ENCODE results near the gene GRHL1.

The GRHL1 gene

GRCh38 chr2:9972621-9973479, 21.4 kb downstream of the GRHL1 start:
- no peak for DNase-seq

DNA sequence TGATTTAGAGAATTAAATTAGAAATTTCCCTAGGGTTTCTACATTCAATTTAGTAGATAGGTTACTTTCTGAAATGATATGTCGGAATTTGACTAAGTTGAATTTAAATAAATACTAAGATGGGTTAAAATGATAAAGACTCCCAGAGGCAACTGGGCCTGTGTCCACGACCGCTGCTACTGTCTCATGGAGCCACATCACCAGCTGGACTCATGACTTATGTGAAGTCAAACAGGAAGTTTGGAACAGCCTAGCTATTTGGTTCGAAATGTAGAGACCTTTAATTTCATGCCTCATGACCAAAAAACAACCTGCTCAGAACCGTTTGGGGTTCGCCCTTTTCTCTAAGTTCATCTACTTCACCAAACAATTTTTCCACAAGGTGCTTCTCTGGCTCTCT, 22.2 kb downstream of the GRHL1 start:
- DNase-seq = no peak

DNA sequence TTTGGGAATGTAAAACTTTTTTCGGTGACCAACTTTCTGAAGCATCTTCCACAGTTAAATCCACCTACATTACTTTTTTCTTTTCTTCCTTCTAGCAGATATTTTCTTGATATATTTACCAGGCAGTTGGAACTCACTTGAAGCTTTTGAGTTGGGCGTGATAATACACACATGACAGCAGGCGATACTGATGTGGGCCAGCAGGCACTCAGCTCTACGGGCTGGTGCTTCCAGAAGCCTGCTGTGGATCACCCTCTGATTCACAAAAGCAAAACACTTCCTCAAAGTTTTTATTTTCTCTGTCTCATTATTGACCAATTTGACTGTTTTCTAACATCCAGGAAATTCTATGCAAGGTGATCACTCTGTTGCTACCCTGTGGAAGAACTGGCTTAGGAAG, 22.9 kb downstream of the GRHL1 start:
- DNase-seq = no peak

- no peak for DNase-seq
These were observed 23.8 kb downstream of the GRHL1 start for GRCh38 chr2:9975328-9975727.

- no peak for DNase-seq
These were observed 24.4 kb downstream of the GRHL1 start for GRCh38 chr2:9975805-9976447.

GRCh38 chr2:9979977-9980376, 28.5 kb downstream of the GRHL1 start:
- no peak for DNase-seq

DNA sequence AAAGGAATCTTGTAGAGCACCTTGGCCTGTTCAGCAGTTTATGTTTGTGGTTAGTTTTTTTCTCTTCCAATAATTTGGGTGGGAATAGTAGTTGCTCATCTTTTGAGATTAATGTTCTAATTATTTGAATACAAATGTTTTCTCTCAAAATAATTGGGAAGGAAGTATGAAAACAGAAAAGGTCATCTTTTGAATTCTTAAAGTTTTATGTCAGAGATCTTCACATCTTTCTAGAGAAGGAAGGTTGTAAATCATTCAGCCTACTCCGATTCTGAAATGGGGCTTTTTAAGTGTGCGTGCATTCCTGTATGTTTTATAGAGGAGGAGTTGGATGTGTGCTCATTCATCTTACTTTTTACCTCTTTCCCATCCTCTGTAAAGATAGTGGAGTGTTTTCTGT, 29.0 kb downstream of the GRHL1 start:
- DNase-seq = no peak

GRCh38 chr2:9981655-9982054, 30.2 kb downstream of the GRHL1 start:
- DNase-seq = no peak

DNA sequence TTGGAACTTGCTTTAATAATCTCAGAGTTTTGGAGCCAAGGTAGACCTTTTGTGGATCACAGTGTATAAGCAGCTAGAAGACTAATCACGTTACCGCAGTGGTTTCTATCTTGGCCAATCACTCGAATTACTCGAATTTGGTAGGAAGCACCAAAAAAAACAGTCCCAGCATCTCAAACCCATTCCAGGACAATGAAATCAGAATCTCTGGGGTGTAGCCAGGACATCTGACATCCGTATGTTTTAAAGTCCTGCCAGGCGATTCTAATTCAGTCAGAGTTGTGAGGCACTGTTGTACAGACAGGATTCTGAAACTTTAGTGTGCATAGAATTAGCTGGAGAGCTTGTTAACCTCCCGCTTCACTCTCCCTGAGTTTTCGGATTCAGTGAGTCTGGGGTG, 30.8 kb downstream of the GRHL1 start:
- no peak for DNase-seq

GRCh38 chr2:9982891-9983290, 31.4 kb downstream of the GRHL1 start:
- DNase-seq = no peak

GRCh38 chr2:9983401-9984216, 32.1 kb downstream of the GRHL1 start:
- no peak for DNase-seq

DNA sequence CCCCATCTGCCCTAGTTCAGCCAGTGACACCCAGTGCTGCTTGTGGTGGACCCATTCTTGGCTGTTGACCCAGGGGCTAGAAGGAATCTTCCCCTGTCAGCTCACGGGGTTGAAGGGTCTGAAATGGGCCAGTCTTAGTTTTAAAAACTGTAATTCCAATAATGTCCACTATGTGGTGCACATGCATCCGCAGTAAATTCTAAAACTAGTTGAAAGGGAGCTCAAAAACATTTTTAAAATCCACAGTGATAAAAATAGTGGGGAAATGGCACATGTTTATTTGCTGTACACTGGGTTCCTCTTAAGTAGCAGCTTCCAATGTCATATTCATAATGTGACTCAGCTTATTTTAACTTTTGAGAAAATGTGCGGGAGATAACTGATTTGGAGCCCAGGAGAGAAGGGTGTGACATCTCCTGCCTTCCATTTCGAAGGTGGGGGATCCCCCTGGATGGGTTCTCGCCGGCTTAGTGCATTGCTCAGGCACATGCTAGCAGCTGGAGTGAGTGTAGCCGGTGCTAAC, 32.8 kb downstream of the GRHL1 start:
- DNase-seq = no peak

DNA sequence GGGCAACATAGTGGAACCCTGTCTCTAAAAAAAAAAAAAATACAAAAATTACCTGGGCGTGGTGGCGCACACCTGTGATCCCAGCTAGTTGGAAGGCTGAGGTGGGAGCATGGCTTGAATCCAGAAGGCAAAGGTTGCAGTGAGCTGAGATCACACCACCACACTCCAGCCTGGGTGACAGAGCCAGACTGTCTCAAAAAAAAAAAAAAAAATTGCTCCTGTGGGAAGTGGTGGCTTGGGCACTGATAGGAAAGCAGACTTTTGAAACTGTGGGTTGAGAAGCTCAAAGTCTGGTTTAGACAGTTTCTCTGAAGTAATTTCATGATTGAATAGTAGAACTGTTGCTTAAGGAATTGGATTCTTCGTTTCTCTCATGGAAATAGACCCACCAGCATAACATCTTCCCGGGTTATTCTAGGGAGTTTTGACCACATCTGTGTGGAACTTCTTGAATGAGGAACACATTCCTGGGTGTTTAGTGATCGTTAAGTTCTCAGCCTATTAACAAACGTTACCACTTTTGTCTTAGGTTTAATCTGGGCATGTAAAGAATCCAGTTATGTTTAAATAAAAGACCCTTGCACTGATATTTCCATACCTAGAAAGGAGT, 33.5 kb downstream of the GRHL1 start:
- no peak for DNase-seq

DNA sequence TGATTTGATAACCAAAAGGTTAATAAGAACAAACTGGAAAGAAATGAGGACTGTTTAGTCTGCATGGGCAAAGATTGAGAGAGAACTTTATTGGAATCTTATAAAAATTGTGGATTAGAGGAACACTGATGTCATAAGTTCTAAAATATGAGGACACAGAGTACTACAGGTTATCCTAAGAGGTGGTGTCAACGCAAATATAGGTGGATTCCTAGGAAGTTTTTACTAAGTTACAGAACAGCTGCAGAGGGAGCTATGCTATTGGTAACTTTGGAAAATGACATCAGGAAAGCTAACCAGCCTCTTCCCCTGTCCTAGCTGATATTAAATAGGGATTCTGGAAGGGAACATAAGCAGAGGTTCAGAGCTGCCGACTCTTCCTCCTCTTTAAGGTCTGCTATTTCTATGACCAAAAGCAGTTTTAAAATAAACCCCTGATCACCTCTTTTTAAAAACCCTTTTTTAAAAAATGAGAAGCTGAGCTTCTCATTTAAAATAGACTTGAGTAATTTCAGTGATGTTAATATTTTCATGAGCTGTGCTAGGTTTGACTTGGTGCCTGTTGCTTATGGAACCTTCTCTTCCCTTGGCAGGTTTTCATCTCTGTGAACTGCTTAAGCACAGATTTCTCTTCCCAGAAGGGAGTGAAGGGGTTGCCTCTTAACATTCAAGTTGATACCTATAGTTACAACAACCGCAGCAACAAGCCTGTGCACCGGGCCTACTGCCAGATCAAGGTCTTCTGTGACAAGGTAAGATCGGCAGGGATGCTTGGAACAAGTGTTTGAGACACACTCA, 34.2 kb downstream of the GRHL1 start:
- no peak for DNase-seq

DNA sequence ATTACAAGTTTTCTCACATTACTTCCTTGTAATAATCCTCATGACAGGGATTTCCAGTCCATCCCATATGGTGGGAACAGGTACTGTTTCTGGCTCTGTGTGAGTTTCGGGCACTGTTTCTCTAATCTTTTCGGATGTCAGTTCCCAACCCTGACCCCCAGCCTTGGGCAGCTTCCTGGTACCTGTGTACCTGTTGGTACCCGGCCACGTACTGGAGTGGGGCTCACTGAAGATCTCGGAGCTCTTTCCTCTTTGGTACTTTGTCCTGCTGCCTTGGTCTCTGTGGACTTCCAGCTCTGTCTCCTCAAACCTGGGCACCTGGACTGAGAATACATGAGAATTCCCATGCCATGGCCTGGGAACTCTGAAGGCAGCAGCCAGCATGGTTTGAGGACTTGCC, 36.8 kb downstream of the GRHL1 start:
- no peak for DNase-seq

GRCh38 chr2:9990736-9991135, 39.2 kb downstream of the GRHL1 start:
- DNase-seq = no peak

DNA sequence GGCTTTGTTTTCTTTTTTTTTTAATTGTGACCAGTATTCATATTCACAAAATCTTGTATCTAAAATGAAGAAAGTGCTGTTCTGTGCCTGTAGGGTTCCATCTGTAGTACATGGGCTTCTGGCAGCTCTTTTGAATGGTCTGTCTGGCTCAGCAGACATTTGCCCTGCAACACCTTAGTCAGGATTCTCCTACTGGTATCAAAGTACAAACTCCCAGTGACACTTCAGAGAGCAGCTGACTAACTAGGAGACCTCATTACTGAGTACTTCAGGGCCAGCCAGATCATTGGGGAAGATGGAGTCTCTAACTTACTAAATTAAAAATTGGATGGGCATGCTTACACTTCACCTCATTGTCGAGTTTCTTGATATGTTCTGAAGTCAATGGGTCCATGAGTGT, 39.7 kb downstream of the GRHL1 start:
- no peak for DNase-seq

- no peak for DNase-seq
These were observed 40.4 kb downstream of the GRHL1 start for GRCh38 chr2:9991829-9992273.

- DNase-seq = no peak
These were observed 41.1 kb downstream of the GRHL1 start for GRCh38 chr2:9992427-9993187.

GRCh38 chr2:9993488-9994165, 42.1 kb downstream of the GRHL1 start:
- DNase-seq = no peak

DNA sequence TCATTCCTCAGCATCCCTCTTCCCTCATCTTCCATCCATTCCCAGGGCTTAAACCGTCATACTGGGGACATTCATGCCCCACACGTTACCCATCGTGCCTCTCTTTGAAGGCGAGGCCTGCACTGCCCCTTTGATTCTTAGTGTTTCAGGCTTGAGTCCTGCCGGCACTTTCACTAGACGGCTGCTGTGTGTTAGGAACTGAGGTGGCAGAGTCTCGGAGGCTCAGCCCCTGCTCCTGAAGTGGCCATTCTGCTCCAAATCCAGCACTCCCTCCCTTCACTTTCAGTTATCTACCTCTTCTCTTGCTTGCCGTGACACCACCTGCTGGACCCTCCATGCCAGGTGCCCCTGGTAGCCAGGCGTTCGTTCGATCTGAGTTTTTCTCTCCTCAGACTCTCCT, 43.0 kb downstream of the GRHL1 start:
- no peak for DNase-seq

All from right hindlimb (tissue), 1 donor.